Measurements from ENCODE around the gene DBN1. TPM values are rescaled to one million over a fixed set of nuclear protein-coding genes. Genes with fewer than 3 reads are reported as not detected.

DBN1 gene
- total and polyA plus RNA-seq, 2 of the 8 experiments (the other 6 are each of a cell fraction or from before 2014, with no cell fraction given), result 168 to 333 TPM

- TF ChIP-seq RAD21 (IDR thresholded peaks at IDR 0.05 in 1 of 2, conservative IDR thresholded peaks at IDR 0.05 in 1 of 2; ENCODE audit: low read depth in 2 of 2, low read length in 2 of 2) (no peak), RXRA (IDR thresholded peaks at IDR 0.05; ENCODE audit: insufficient read depth, low read depth, low read length) (no peak)
Observed at GRCh38 chr5:177511796-177512675, 38.6 kb upstream of the DBN1 start (continued).
